K562 (cell line): ENCODE results near the gene DLG4. TPM values are rescaled to one million over a fixed set of nuclear protein-coding genes. Genes with fewer than 3 reads are reported as not detected.

Experiments used
- ATAC-seq: fragments of 200-7000 bp; cut with Tn5 transposase; 3 replicates; pipeline ENCODE4 v1.9.1; 2020; ENCODE audit warnings: moderate library complexity
- BruUV-seq: library from RNA; stranded (reverse); fragments of 400-500 nt; replicated peaks from 2 replicates; lab custom pipeline; 2021; lab: Mats Ljungman, UMichigan
- CTCF ChIA-PET: fragments of 300-600 bp; formaldehyde crosslinking; extraction: SDS; loops from one replicate; lab custom pipeline; 2021; ENCODE audit warnings: low intra/inter-chr PET ratio; lab: Yijun Ruan, JAX
- POLR2A ChIA-PET: fragments of 300-600, 350-650 bp; sonication (Branson Sonifier 250); formaldehyde crosslinking; extraction: SDS; loops from one replicate; lab custom pipeline; 2021; ENCODE audit warnings: antibody characterized with exemption, inconsistent platforms; lab: Yijun Ruan, JAX
- DNase-seq, 4 experiments: peaks; one replicate each; pipeline versions ENCODE4 v3.0.0 to v3.0.0-alpha.2; 2011 to 2018; ENCODE audit warnings: low spot score in 3 of 4, mixed read lengths in 3 of 4; ENCODE audit errors: extremely low read depth in 1 of 4
- FAIRE-seq: peaks from 2 replicates; lab custom pipeline; 2011; peaks lifted over from hg19 to GRCh38; lab: Jason Lieb, UNC
- H2AFZ ChIP-seq: 2 replicates; pipeline ENCODE4 v1.6.0; 2011; ENCODE audit warnings: low read depth, low read length, control low read depth, inconsistent platforms
- H3K27ac ChIP-seq: fragments of 200-600 bp; 3 replicates; pipeline ENCODE4 v1.8.0; 2011; ENCODE audit warnings: low read depth, mild to moderate bottlenecking, control low read depth, inconsistent platforms, low read length, moderate library complexity, mixed read lengths; ENCODE audit errors: extremely low read depth
- H3K27me3 ChIP-seq, 2 experiments: fragments of 300-600 bp in 1 of 2; 2 replicates in 1 of 2; 3 replicates in 1 of 2; pipeline versions ENCODE4 v1.6.0 to v1.8.0; 2011; ENCODE audit warnings: inconsistent platforms in 2 of 2, low read length in 2 of 2, mild to moderate bottlenecking in 1 of 2, mixed read lengths in 1 of 2, moderate library complexity in 1 of 2; ENCODE audit not compliant: control insufficient read depth in 2 of 2, insufficient read depth in 2 of 2
- H3K36me3 ChIP-seq: fragments of 300-600 bp; 3 replicates; pipeline ENCODE4 v1.8.0; 2011; ENCODE audit warnings: mild to moderate bottlenecking, low read length, inconsistent platforms; ENCODE audit not compliant: control insufficient read depth, insufficient read depth
- H3K4me1 ChIP-seq, 2 experiments: fragments of 200-600 bp in 1 of 2; replicated peaks in 1 of 2; 2 replicates in 1 of 2; 3 replicates in 1 of 2; pipeline versions ENCODE4 v1.5.1 to v1.8.0; 2011; ENCODE audit warnings: inconsistent platforms in 2 of 2, low read length in 2 of 2, mild to moderate bottlenecking in 1 of 2, mixed read lengths in 1 of 2, moderate library complexity in 1 of 2; ENCODE audit not compliant: control insufficient read depth in 2 of 2, insufficient read depth in 2 of 2
- H3K4me2 ChIP-seq: 2 replicates; pipeline ENCODE4 v1.6.1; 2011; ENCODE audit warnings: low read length, control low read depth, inconsistent platforms, mixed read lengths; ENCODE audit not compliant: insufficient read depth
- H3K4me3 ChIP-seq: fragments of 200-600 bp; sonication (generic), shearing (Covaris generic); 2 replicates; pipeline ENCODE4 v1.5.1; 2016; ENCODE audit warnings: control low read depth, inconsistent platforms
- H3K79me2 ChIP-seq: fragments of 200-600 bp; 3 replicates; pipeline ENCODE4 v1.8.0; 2011; ENCODE audit warnings: low read length, inconsistent platforms; ENCODE audit not compliant: control insufficient read depth, insufficient read depth
- H3K9ac ChIP-seq, 2 experiments: 2 replicates each; pipeline versions ENCODE4 v1.6.0 to v1.6.1; 2011; ENCODE audit warnings: low read depth in 2 of 2, low read length in 2 of 2, control low read depth in 1 of 2, inconsistent platforms in 1 of 2, mild to moderate bottlenecking in 1 of 2, mixed read lengths in 1 of 2; ENCODE audit not compliant: insufficient read depth in 1 of 2
- H3K9me1 ChIP-seq: one replicate; pipeline ENCODE4 v1.6.0; 2011; ENCODE audit warnings: inconsistent platforms, mild to moderate bottlenecking, low read length, moderate library complexity; ENCODE audit not compliant: control insufficient read depth, insufficient read depth
- H3K9me3 ChIP-seq: replicated peaks from 2 replicates; pipeline ENCODE4 v1.5.1; 2011; ENCODE audit warnings: low read depth, low read length, inconsistent platforms; ENCODE audit not compliant: control insufficient read depth, insufficient read depth
- H4K20me1 ChIP-seq: replicated peaks from 2 replicates; pipeline ENCODE4 v1.6.1; 2011; ENCODE audit warnings: low read length, inconsistent platforms, mixed read lengths; ENCODE audit not compliant: control insufficient read depth, insufficient read depth
- CBX8 ChIP-seq: fragments of 200-600 bp; sonication (generic); IDR thresholded peaks from 2 replicates; pipeline ENCODE4 v1.6.1; 2012; ENCODE audit warnings: borderline replicate concordance, mixed run types, low read depth, mild to moderate bottlenecking, moderate library complexity, mixed read lengths, low read length, control low read depth, inconsistent platforms; ENCODE audit not compliant: poor library complexity, severe bottlenecking; ENCODE audit errors: extremely low read depth
- CSDE1 ChIP-seq, 2 experiments: fragments of 450-650 bp; IDR thresholded peaks; 2 replicates each; pipeline ENCODE4 v1.6.1; 2016; ENCODE audit warnings: mild to moderate bottlenecking in 1 of 2
- GTF2F1 ChIP-seq: IDR thresholded peaks from 2 replicates; pipeline ENCODE4 v1.6.1; 2011; ENCODE audit warnings: low read depth, low read length, improper control_type of control experiment
- NR3C1 ChIP-seq: sonication (generic); formaldehyde crosslinking; IDR thresholded peaks from 2 replicates; pipeline ENCODE4 v1.8.1; 2022; ENCODE audit warnings: missing genetic modification reagents
- RBM34 ChIP-seq: fragments of 200-400 bp; formaldehyde crosslinking; IDR thresholded peaks from 2 replicates; pipeline ENCODE4 v1.6.1; 2018; ENCODE audit warnings: low read length, borderline replicate concordance; ENCODE audit not compliant: insufficient read depth
- TCFL5 ChIP-seq: fragments of 250-450 bp; sonication (Bioruptor Pico); conservative IDR thresholded peaks from 2 replicates; pipeline ENCODE4 v1.6.1; 2021; ENCODE audit warnings: mild to moderate bottlenecking, moderate library complexity, matching md5 sums
- XRCC3 ChIP-seq: fragments of 450-650 bp; IDR thresholded peaks from 2 replicates; pipeline ENCODE4 v1.6.1; 2017; ENCODE audit warnings: mild to moderate bottlenecking, moderate library complexity
- WGBS: fragments of 100-300 bp; shearing (Covaris generic); methylation state at CpG from one replicate; pipeline ENCODE4 v1.1.6; 2016; ENCODE audit warnings: low coverage, mixed read lengths; ENCODE audit not compliant: insufficient coverage; ENCODE audit errors: missing lambda C conversion rate; 5-methylcytosine and 5-hydroxymethylcytosine counted together
- in situ Hi-C: fragments of 300-500 bp; cut with MboI; formaldehyde crosslinking; loops from 4 replicates; pipeline ENCODE4 v1.15.0; 2018; ENCODE audit warnings: inconsistent platforms, mixed read lengths
- intact Hi-C: fragments of 100-400 bp; cut with micrococcal nuclease; formaldehyde crosslinking; loops from 2 replicates; pipeline ENCODE4 v1.14.2; 2022
- polyA plus RNA-seq, 8 experiments: library from polyadenylated mRNA; depleted of rRNA in 4 of 8; stranded (reverse) in 5 of 8; unstranded in 3 of 8; fragments of >200 nt; fragmentation: Nextera tagmentation in 2 of 8; fragmentation: Illumina TruSeq in 1 of 8; extraction: Ambion mirVana in 2 of 8; extraction: Trizol in 1 of 8; gene quantifications; 2 replicates each; pipeline versions ENCODE4 v1.2.1 to v1.2.3, GENCODE V29; 2011 to 2014; ENCODE audit warnings: inconsistent platforms in 1 of 8, missing spikeins in 1 of 8
- total RNA-seq, 7 experiments: library from RNA; depleted of rRNA in 6 of 7; stranded (reverse); fragments of >200 nt in 6 of 7; fragmentation: Illumina TruSeq in 2 of 7; extraction: Trizol in 2 of 7; gene quantifications; 2 replicates each; pipeline versions ENCODE4 v1.2.1 to v1.2.3, GENCODE V29; 2011 to 2021; ENCODE audit warnings: low replicate concordance in 1 of 7
- TF ChIP-seq, protein P1 (sequence below): fragments of 200-800 bp; sonication (Bioruptor generic); IDR thresholded peaks from 2 replicates; pipeline ENCODE4 v1.6.1; 2017; ENCODE audit warnings: missing genetic modification characterization, missing compliant biosample characterization
- TF ChIP-seq, protein P2 (sequence below): IDR thresholded peaks from 2 replicates; pipeline ENCODE4 v1.6.1; 2011; ENCODE audit warnings: borderline replicate concordance, low read depth, mild to moderate bottlenecking, moderate library complexity, low read length; ENCODE audit not compliant: insufficient read depth, poor library complexity, severe bottlenecking

Gene DLG4
- total and polyA plus RNA-seq, 9 of the 15 experiments (the other 6 are each of a cell fraction or from before 2014, with no cell fraction given): 0.03 to 12.0 (median 4.1) TPM

GRCh38 chr17:7256766-7257456 is 37.3 kb upstream of the DLG4 start:
- Histone ChIP-seq H3K4me2 (no peak overlapping the region), H3K9me1 (no peaks in the 10 kb centered on the region), H3K9ac (peak overlapping the region in 1 of 2 experiments; percentile 35; a peak in 1 of 4 replicates), H3K4me3 (no peak overlapping the region)
- no peak for ATAC-seq
- no peak for TF ChIP-seq XRCC3
- no peak for TF ChIP-seq CSDE1 (IDR thresholded peaks at IDR 0.05)
- no peak for TF ChIP-seq GTF2F1
- no peak for TF ChIP-seq CBX8
- no peak for TF ChIP-seq NR3C1 (CRISPR knock-in tag)
- TF ChIP-seq TCFL5 (CRISPR knock-in tag): no peak
- TF ChIP-seq, protein P1, sequence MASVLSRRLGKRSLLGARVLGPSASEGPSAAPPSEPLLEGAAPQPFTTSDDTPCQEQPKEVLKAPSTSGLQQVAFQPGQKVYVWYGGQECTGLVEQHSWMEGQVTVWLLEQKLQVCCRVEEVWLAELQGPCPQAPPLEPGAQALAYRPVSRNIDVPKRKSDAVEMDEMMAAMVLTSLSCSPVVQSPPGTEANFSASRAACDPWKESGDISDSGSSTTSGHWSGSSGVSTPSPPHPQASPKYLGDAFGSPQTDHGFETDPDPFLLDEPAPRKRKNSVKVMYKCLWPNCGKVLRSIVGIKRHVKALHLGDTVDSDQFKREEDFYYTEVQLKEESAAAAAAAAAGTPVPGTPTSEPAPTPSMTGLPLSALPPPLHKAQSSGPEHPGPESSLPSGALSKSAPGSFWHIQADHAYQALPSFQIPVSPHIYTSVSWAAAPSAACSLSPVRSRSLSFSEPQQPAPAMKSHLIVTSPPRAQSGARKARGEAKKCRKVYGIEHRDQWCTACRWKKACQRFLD (CRISPR knock-in tag): no peak
- no peak for TF ChIP-seq RBM34
- TF ChIP-seq, protein P2, sequence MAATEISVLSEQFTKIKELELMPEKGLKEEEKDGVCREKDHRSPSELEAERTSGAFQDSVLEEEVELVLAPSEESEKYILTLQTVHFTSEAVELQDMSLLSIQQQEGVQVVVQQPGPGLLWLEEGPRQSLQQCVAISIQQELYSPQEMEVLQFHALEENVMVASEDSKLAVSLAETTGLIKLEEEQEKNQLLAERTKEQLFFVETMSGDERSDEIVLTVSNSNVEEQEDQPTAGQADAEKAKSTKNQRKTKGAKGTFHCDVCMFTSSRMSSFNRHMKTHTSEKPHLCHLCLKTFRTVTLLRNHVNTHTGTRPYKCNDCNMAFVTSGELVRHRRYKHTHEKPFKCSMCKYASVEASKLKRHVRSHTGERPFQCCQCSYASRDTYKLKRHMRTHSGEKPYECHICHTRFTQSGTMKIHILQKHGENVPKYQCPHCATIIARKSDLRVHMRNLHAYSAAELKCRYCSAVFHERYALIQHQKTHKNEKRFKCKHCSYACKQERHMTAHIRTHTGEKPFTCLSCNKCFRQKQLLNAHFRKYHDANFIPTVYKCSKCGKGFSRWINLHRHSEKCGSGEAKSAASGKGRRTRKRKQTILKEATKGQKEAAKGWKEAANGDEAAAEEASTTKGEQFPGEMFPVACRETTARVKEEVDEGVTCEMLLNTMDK: no peak
- TF ChIP-seq, all 486 proteins: peak for 0
- H3K4me1 ChIP-seq: peaks cover 5 to 15% of the 10 kb centered on the region in 2 experiments; a peak in 3 of 5 replicates
- in situ Hi-C loops (no loop called here), intact Hi-C loops (no loop called here)
- H3K27ac ChIP-seq: no peak overlapping the region
- no peak overlapping the region for H2AFZ ChIP-seq
- ChIA-PET CTCF (no interaction called here), POLR2A (interaction anchor here (0.6 to 1.4 kb wide), 3 partner anchors 14 to 34 kb away, joined by 3 to 6 read pairs (median 4); partner anchors contain the start of gene PHF23)
- no peak for DNase-seq
- FAIRE-seq: no peak
- H3K36me3 ChIP-seq: peaks cover 63% of the 10 kb centered on the region; the same call in 2 of the 3 replicates
- no TSS peak for BruUV-seq
- 89% methylated on average over 5 of the region's 8 CpGs for WGBS
- H3K27me3 ChIP-seq: no peaks in the 10 kb centered on the region
- no peaks in the 10 kb centered on the region for H3K9me3 ChIP-seq
- peaks cover 17% of the 10 kb centered on the region for H3K79me2 ChIP-seq
- H4K20me1 ChIP-seq: no peaks in the 10 kb centered on the region
